Activated CD4-positive, alpha-beta T cell treated with anti-CD3 and anti-CD28 coated beads for 36 hours (primary cell): ENCODE measurements around the gene ST6GALNAC3. TPM values are rescaled to one million over a fixed set of nuclear protein-coding genes. Genes with fewer than 3 reads are reported as not detected.

Experiments used
- ATAC-seq: fragments of 200-7000 bp; cut with Tn5 transposase; one replicate; pipeline ENCODE4 v1.10.0; 2021; ENCODE audit warnings: mild to moderate bottlenecking, moderate library complexity
- CTCF ChIA-PET: fragments of 350-600 bp; sonication (Branson Sonifier 250); formaldehyde crosslinking; loops from one replicate; lab custom pipeline; 2021; ENCODE audit warnings: antibody characterized with exemption; lab: Charles Lee
- POLR2A ChIA-PET: fragments of 350-600 bp; sonication (Branson Sonifier 250); formaldehyde crosslinking; loops from one replicate; lab custom pipeline; 2021; ENCODE audit warnings: antibody characterized with exemption, inconsistent platforms; lab: Charles Lee
- DNase-seq: peaks from one replicate; pipeline ENCODE4 v3.0.0-alpha.2; 2020
- H3K27ac Mint-ChIP-seq: one replicate; pipeline ENCODE4 v1.8.0; 2021; ENCODE audit warnings: mixed read lengths
- H3K27me3 Mint-ChIP-seq: one replicate; pipeline ENCODE4 v1.8.0; 2021; ENCODE audit warnings: mixed read lengths
- H3K36me3 Mint-ChIP-seq: one replicate; pipeline ENCODE4 v1.8.0; 2021; ENCODE audit warnings: low read depth, mixed read lengths
- H3K4me1 Mint-ChIP-seq: one replicate; pipeline ENCODE4 v1.8.0; 2021; ENCODE audit warnings: mixed read lengths
- H3K4me3 Mint-ChIP-seq: one replicate; pipeline ENCODE4 v1.8.0; 2021; ENCODE audit warnings: mild to moderate bottlenecking, moderate library complexity, mixed read lengths
- H3K9me3 Mint-ChIP-seq: one replicate; pipeline ENCODE4 v1.8.0; 2021; ENCODE audit warnings: low read depth, mixed read lengths
- intact Hi-C, 2 experiments: fragments of 100-400 bp; cut with DNase I in 1 of 2; cut with micrococcal nuclease in 1 of 2; formaldehyde crosslinking; loops; one replicate each; pipeline versions ENCODE4 v1.14.2 to v1.15.1; 2022 to 2024; cut with DNase I, micrococcal nuclease
- total RNA-seq, 2 experiments: library from RNA; stranded (reverse); gene quantifications; one replicate each; pipeline ENCODE4 v1.2.3, GENCODE V29; 2021

ST6GALNAC3 gene
- total RNA-seq, result 1 to 10 TPM in 1 of 2 experiments, under 1 TPM in 1; 0.73 to 1.1 TPM

DNA sequence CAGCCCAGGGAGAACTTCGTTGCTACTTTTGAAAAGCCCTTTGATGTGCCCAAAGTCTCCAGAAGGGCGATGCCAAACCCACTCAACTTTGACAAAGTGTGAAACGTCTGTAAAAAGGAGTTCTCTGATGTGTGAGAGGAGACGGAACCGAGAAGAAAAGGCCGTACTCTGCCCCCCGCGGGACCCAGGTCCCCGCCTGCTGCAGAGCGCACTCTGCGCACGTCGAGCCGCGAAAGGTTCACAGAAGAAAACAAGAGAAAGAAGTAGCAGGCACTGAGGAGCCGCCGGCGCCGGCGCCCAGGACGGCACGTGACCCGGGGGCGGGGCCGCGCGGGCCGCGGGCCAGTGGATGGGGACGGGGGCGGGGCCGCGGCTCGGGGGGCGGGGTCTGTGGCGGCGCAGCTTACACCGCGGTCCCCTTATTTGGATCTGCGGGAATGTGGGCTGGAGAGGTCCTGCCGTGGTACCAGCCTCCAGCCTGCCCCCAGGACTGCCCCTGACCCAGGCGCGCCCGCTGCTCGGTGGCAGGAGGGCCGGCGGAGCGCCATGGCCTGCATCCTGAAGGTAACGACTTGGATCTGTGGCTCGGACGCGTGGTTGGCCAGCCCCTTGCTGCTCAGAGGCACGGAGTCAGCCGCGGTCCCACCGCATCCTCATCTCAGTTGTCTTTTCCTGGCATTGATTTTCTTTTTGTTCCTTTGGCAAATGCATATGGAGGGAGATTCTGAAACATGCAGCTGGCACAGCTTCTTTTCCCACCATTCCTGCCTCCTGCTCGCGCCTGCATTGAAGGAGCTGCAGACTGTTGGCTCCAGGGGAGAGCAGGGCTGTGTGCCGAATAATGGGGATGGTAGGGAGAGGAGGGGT lies at the start of gene ST6GALNAC3:
Gene ST6GALNAC3, plus strand, starts transcription at position 426 of the 867 bp plus-strand sequence.
- POLR2A ChIA-PET, result no interaction called here

DNA sequence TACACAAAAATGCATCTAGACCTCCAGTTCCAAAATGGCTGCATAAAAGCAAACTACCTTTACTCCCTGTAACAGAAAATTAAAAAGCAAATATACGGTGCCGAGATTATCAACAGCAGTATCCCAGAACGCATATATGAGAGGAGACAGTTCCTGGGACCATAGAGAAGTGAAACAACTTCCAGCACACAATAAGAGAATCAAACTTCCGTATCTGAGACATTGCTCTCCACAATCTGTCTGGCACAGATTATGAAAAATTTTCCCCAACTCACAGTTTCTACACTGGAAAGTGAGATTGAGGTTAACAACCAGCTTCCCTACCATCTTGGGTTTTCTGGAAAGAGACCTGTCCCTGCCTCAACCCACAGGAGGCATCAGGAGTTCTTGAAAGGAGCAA lies 47.2 kb upstream of the ST6GALNAC3 start:
- CTCF ChIA-PET, result no interaction called here
- DNase-seq (no peak), ATAC-seq (no peak)
- Mint-ChIP-seq H3K4me1 (peaks cover 13% of the 10 kb centered on the region), H3K36me3 (no peaks in the 10 kb centered on the region), H3K27me3 (peaks cover 7% of the 10 kb centered on the region), H3K27ac (no peak overlapping the region), H3K4me3 (no peak overlapping the region), H3K9me3 (no peaks in the 10 kb centered on the region)
- POLR2A ChIA-PET, result no interaction called here
- intact Hi-C loops, result no loop called here

More for the DNA sequence above, at the start of gene ST6GALNAC3:
- intact Hi-C loops, result loop anchor here in 1 of 2 experiments (1.0 to 10.0 kb wide), 3 partner anchors 287 to 1610 kb away; partner anchors contain the start of genes ACADM, RABGGTB and ZZZ3
- Mint-ChIP-seq H3K27ac (peak within 1 kb of the TSS; percentile 21), H3K36me3 (no peaks in the 10 kb centered on the region), H3K4me1 (peaks cover 23% of the 10 kb centered on the region), H3K9me3 (no peaks in the 10 kb centered on the region), H3K4me3 (peak within 1 kb of the TSS; percentile 74), H3K27me3 (no peaks in the 10 kb centered on the region)
- ATAC-seq (peak; percentile 99), DNase-seq (peak; percentile 86)
- CTCF ChIA-PET, result no interaction called here

DNA sequence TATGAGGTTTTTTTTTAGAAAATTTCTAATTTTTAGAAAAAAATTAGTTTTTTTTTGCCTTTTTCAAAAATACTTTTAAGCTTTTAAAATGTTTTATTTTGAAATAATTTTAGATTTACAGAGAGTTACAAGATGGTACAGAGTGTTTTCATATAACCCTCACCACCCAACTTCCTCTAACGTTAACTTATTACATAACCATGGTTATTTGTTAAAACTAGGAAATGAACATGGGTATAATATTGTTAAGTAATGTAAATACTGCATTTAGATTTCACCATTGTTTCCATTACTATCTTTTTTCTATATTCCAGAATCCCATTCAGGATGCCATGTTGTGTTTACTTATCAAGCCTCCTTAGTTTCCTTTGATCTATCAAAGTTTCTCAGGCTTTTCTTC lies 45.2 kb upstream of the ST6GALNAC3 start:
- no peak for ATAC-seq
- POLR2A ChIA-PET, result no interaction called here

GRCh38 chr1:76031496-76031895 lies 43.0 kb upstream of the ST6GALNAC3 start:
- Mint-ChIP-seq H3K9me3 (no peaks in the 10 kb centered on the region), H3K27ac (no peak overlapping the region), H3K27me3 (peaks cover 7% of the 10 kb centered on the region), H3K36me3 (no peaks in the 10 kb centered on the region), H3K4me1 (no peaks in the 10 kb centered on the region), H3K4me3 (no peak overlapping the region)
- DNase-seq (no peak), ATAC-seq (no peak)
- ChIA-PET POLR2A (no interaction called here), CTCF (no interaction called here)
- intact Hi-C loops, result no loop called here

More for the DNA sequence above, 45.2 kb upstream of the ST6GALNAC3 start:
- no peak overlapping the region for H3K27ac Mint-ChIP-seq
- H3K9me3 Mint-ChIP-seq, result no peaks in the 10 kb centered on the region
- peaks cover 7% of the 10 kb centered on the region for H3K27me3 Mint-ChIP-seq
- DNase-seq, result no peak
- CTCF ChIA-PET, result no interaction called here
- H3K4me3 Mint-ChIP-seq, result no peak overlapping the region
- intact Hi-C loops, result no loop called here
- H3K4me1 Mint-ChIP-seq, result peaks cover 3% of the 10 kb centered on the region
- H3K36me3 Mint-ChIP-seq, result no peaks in the 10 kb centered on the region

DNA sequence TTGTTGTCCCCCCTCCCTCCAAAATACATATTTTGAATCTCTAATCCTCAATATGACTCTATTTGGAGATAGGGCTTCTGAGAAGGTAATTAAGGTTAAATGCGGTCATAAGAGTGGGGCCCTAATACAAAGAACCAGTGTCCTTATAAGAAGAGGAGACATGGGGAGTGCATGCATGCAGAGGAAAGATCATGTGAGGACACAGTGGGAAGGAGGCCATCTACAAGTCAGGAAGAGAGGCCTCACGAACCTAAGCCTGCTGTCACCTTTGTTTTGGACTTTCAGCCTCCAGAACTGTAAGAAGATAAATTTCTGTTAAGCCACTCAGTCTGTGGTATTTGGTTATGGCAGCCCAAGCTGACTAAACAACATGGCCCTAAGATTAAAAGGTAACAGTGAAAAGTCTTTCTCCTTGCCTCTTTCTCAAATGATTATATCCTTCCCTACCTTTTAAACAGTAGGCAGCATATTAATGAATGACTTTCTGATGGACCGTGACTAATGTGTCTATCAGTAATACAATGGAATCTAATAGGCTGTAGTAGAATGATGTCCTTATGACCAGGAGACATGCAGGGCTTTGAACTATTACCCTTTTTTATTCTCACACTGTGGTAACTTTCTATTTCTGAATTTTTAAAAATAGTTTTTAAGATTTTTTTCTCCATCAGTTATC lies 40.6 kb upstream of the ST6GALNAC3 start:
- DNase-seq (no peak), ATAC-seq (no peak)
- Mint-ChIP-seq H3K36me3 (no peaks in the 10 kb centered on the region), H3K27ac (no peak overlapping the region), H3K27me3 (no peaks in the 10 kb centered on the region), H3K4me3 (no peak overlapping the region), H3K4me1 (no peaks in the 10 kb centered on the region), H3K9me3 (no peaks in the 10 kb centered on the region)
- ChIA-PET CTCF (no interaction called here), POLR2A (no interaction called here)
- intact Hi-C loops, result no loop called here

GRCh38 chr1:76035053-76035452 lies 39.5 kb upstream of the ST6GALNAC3 start:
- H3K36me3 Mint-ChIP-seq, result no peaks in the 10 kb centered on the region
- CTCF ChIA-PET, result no interaction called here

GRCh38 chr1:76037324-76037723 lies 37.2 kb upstream of the ST6GALNAC3 start:
- Mint-ChIP-seq H3K9me3 (no peaks in the 10 kb centered on the region), H3K4me3 (no peak overlapping the region), H3K4me1 (no peaks in the 10 kb centered on the region), H3K36me3 (no peaks in the 10 kb centered on the region), H3K27ac (no peak overlapping the region), H3K27me3 (peaks cover 3% of the 10 kb centered on the region)
- DNase-seq (no peak), ATAC-seq (no peak)
- intact Hi-C loops, result no loop called here
- CTCF ChIA-PET, result no interaction called here
- POLR2A ChIA-PET, result no interaction called here

More at GRCh38 chr1:76035053-76035452, 39.5 kb upstream of the ST6GALNAC3 start:
- DNase-seq (no peak), ATAC-seq (no peak)
- intact Hi-C loops, result no loop called here
- no peaks in the 10 kb centered on the region for H3K27me3 Mint-ChIP-seq
- H3K9me3 Mint-ChIP-seq, result no peaks in the 10 kb centered on the region
- H3K4me1 Mint-ChIP-seq, result no peaks in the 10 kb centered on the region
- H3K4me3 Mint-ChIP-seq, result no peak overlapping the region
- POLR2A ChIA-PET, result no interaction called here
- H3K27ac Mint-ChIP-seq, result no peak overlapping the region

GRCh38 chr1:76038287-76039004 lies 36.1 kb upstream of the ST6GALNAC3 start:
- Mint-ChIP-seq H3K4me3 (no peak overlapping the region), H3K9me3 (no peaks in the 10 kb centered on the region), H3K36me3 (no peaks in the 10 kb centered on the region), H3K4me1 (no peaks in the 10 kb centered on the region), H3K27ac (no peak overlapping the region), H3K27me3 (peaks cover 3% of the 10 kb centered on the region)
- ChIA-PET CTCF (no interaction called here), POLR2A (no interaction called here)
- intact Hi-C loops, result no loop called here
- no peak for ATAC-seq
- DNase-seq, result no peak

GRCh38 chr1:76046149-76046548 lies 28.4 kb upstream of the ST6GALNAC3 start:
- Mint-ChIP-seq H3K27me3 (peaks cover 5% of the 10 kb centered on the region), H3K4me3 (no peak overlapping the region), H3K27ac (no peak overlapping the region), H3K9me3 (no peaks in the 10 kb centered on the region), H3K4me1 (no peaks in the 10 kb centered on the region), H3K36me3 (no peaks in the 10 kb centered on the region)
- ChIA-PET CTCF (no interaction called here), POLR2A (no interaction called here)
- DNase-seq (no peak), ATAC-seq (no peak)
- intact Hi-C loops, result no loop called here

- Mint-ChIP-seq H3K27ac (no peak overlapping the region), H3K36me3 (no peaks in the 10 kb centered on the region), H3K9me3 (no peaks in the 10 kb centered on the region), H3K4me1 (no peaks in the 10 kb centered on the region), H3K4me3 (no peak overlapping the region), H3K27me3 (peaks cover 6% of the 10 kb centered on the region)
- DNase-seq (no peak), ATAC-seq (no peak)
- intact Hi-C loops, result no loop called here
- POLR2A ChIA-PET, result no interaction called here
- CTCF ChIA-PET, result interaction anchor here (1.5 kb wide), 1 partner anchor 16 kb away, joined by 3 read pairs; no protein-coding TSS in a partner anchor
Observed at GRCh38 chr1:76048219-76048618, 26.3 kb upstream of the ST6GALNAC3 start.

DNA sequence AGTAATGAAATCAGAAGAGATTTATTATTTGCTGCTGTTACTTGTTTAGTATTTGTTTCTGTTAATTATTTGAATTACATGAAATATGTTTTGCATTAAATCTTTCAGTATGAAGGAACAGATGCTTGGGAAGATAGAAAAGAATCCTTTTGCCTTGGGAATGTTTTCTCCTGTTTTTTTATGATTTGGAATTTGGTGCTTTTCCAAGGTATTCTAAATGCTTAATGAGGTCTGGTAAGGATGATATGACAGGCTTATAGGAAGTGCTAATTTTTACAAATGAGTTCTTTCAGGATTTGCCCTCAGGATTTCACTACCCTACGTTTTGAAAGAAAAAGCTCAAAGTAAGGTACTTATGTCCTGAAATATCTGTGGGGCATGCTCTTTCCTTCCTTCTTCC lies 25.6 kb upstream of the ST6GALNAC3 start:
- Mint-ChIP-seq H3K9me3 (no peaks in the 10 kb centered on the region), H3K27ac (no peak overlapping the region), H3K27me3 (peaks cover 6% of the 10 kb centered on the region), H3K4me1 (no peaks in the 10 kb centered on the region), H3K36me3 (no peaks in the 10 kb centered on the region), H3K4me3 (no peak overlapping the region)
- DNase-seq, result no peak
- no peak for ATAC-seq
- CTCF ChIA-PET, result no interaction called here
- intact Hi-C loops, result no loop called here
- POLR2A ChIA-PET, result no interaction called here
